IMR-90 (cell line): ENCODE measurements around the gene NMS. TPM values are rescaled to one million over a fixed set of nuclear protein-coding genes. Genes with fewer than 3 reads are reported as not detected.

ENCODE experiments used
- ATAC-seq: fragments of 200-7000 bp; cut with Tn5 transposase; 2 replicates; pipeline ENCODE4 v1.9.1; 2020; ENCODE audit warnings: low read depth, mild to moderate bottlenecking, moderate library complexity
- BruUV-seq: library from RNA; stranded (reverse); fragments of 400-500 nt; replicated peaks from 2 replicates; lab custom pipeline; 2021; lab: Mats Ljungman, UMichigan
- CTCF ChIA-PET: fragments of 300-600 bp; formaldehyde crosslinking; extraction: SDS; loops from one replicate; lab custom pipeline; 2021; ENCODE audit warnings: antibody characterized with exemption; lab: Yijun Ruan, JAX
- POLR2A ChIA-PET: fragments of 300-600 bp; sonication (Branson Sonifier 250); formaldehyde crosslinking; loops from one replicate; lab custom pipeline; 2022; ENCODE audit warnings: antibody characterized with exemption; ENCODE audit not compliant: unreplicated experiment; lab: Charles Lee
- DNase-seq: peaks from one replicate; pipeline ENCODE4 v3.0.0; 2013
- H2AFZ ChIP-seq: replicated peaks from 2 replicates; pipeline ENCODE3; 2013; ENCODE audit warnings: low read length, mild to moderate bottlenecking; ENCODE audit not compliant: poor library complexity
- H2AK5ac ChIP-seq: 2 replicates; pipeline ENCODE4 v1.6.1; 2013; ENCODE audit warnings: low read depth, low read length, inconsistent platforms
- H2AK9ac ChIP-seq: replicated peaks from 2 replicates; pipeline ENCODE3; 2013; ENCODE audit warnings: mild to moderate bottlenecking, low read depth, low read length, moderate library complexity; ENCODE audit not compliant: poor library complexity
- H2BK120ac ChIP-seq: 2 replicates; pipeline ENCODE4 v1.6.1; 2013; ENCODE audit warnings: low read depth, low read length, inconsistent platforms
- H2BK15ac ChIP-seq: 3 replicates; pipeline ENCODE4 v1.6.1; 2013; ENCODE audit warnings: low read depth, low read length, inconsistent platforms
- H2BK20ac ChIP-seq: 2 replicates; pipeline ENCODE4 v1.6.1; 2013; ENCODE audit warnings: low read depth, mild to moderate bottlenecking, inconsistent platforms, low read length, moderate library complexity
- H2BK5ac ChIP-seq: 2 replicates; pipeline ENCODE4 v1.6.1; 2013; ENCODE audit warnings: mild to moderate bottlenecking, low read depth, low read length, inconsistent platforms; ENCODE audit not compliant: poor library complexity, severe bottlenecking
- H3K14ac ChIP-seq: replicated peaks from 2 replicates; pipeline ENCODE4 v1.6.1; 2013; ENCODE audit warnings: low read depth, low read length, inconsistent platforms
- H3K18ac ChIP-seq: 2 replicates; pipeline ENCODE4 v1.6.1; 2013; ENCODE audit warnings: low read depth, low read length, control low read depth
- H3K23ac ChIP-seq: 2 replicates; pipeline ENCODE4 v1.6.1; 2013; ENCODE audit warnings: low read depth, low read length, inconsistent platforms
- H3K27ac ChIP-seq: 2 replicates; pipeline ENCODE4 v1.5.1; 2013; ENCODE audit warnings: mild to moderate bottlenecking, control low read depth, low read length; ENCODE audit not compliant: insufficient read depth
- H3K27me3 ChIP-seq: 2 replicates; pipeline ENCODE4 v1.6.1; 2013; ENCODE audit warnings: low read length; ENCODE audit not compliant: control insufficient read depth, insufficient read depth
- H3K36me3 ChIP-seq: 2 replicates; pipeline ENCODE4 v1.6.1; 2013; ENCODE audit warnings: low read length, mixed read lengths; ENCODE audit not compliant: control insufficient read depth, insufficient read depth
- H3K4ac ChIP-seq: 2 replicates; pipeline ENCODE4 v1.6.1; 2013; ENCODE audit warnings: low read depth, low read length, inconsistent platforms
- H3K4me1 ChIP-seq: 2 replicates; pipeline ENCODE4 v1.6.1; 2013; ENCODE audit warnings: low read length, mixed read lengths; ENCODE audit not compliant: control insufficient read depth, insufficient read depth
- H3K4me2 ChIP-seq: 2 replicates; pipeline ENCODE4 v1.6.1; 2013; ENCODE audit warnings: low read depth, mild to moderate bottlenecking, control low read depth, low read length, moderate library complexity
- H3K4me3 ChIP-seq: 2 replicates; pipeline ENCODE4 v1.5.1; 2013; ENCODE audit warnings: low read depth, mild to moderate bottlenecking, control low read depth, low read length, moderate library complexity; ENCODE audit not compliant: insufficient read depth
- H3K56ac ChIP-seq: 2 replicates; pipeline ENCODE4 v1.6.1; 2013; ENCODE audit warnings: low read length, inconsistent platforms; ENCODE audit not compliant: insufficient read depth; ENCODE audit errors: extremely low read depth
- H3K79me1 ChIP-seq, 2 experiments: 2 replicates each; pipeline ENCODE4 v1.6.1; 2013; ENCODE audit warnings: low read length in 2 of 2, inconsistent platforms in 1 of 2, low read depth in 1 of 2
- H3K9ac ChIP-seq: 2 replicates; pipeline ENCODE4 v1.6.1; 2013; ENCODE audit warnings: low read depth, low read length, control low read depth
- H3K9me1 ChIP-seq: 2 replicates; pipeline ENCODE4 v1.6.1; 2013; ENCODE audit warnings: low read length, inconsistent platforms; ENCODE audit not compliant: insufficient read depth
- H3K9me3 ChIP-seq: 2 replicates; pipeline ENCODE4 v1.6.1; 2013; ENCODE audit warnings: low read length; ENCODE audit not compliant: control insufficient read depth, insufficient read depth
- H4K20me1 ChIP-seq: 2 replicates; pipeline ENCODE4 v1.6.1; 2013; ENCODE audit warnings: low read length, inconsistent platforms; ENCODE audit not compliant: insufficient read depth
- H4K5ac ChIP-seq: 2 replicates; pipeline ENCODE4 v1.6.1; 2013; ENCODE audit warnings: mild to moderate bottlenecking, low read depth, low read length, control low read depth
- H4K8ac ChIP-seq, 2 experiments: 2 replicates each; pipeline ENCODE4 v1.6.1; 2013; ENCODE audit warnings: low read depth in 2 of 2, low read length in 2 of 2, control low read depth in 1 of 2, inconsistent platforms in 1 of 2
- H4K91ac ChIP-seq: 2 replicates; pipeline ENCODE4 v1.6.1; 2013; ENCODE audit warnings: low read depth, low read length, inconsistent platforms; ENCODE audit not compliant: insufficient read depth
- CEBPB ChIP-seq: IDR thresholded peaks from 2 replicates; pipeline ENCODE4 v1.6.1; 2012; ENCODE audit warnings: low read depth, low read length, improper control_type of control experiment
- CHD1 ChIP-seq: IDR thresholded peaks from 2 replicates; pipeline ENCODE4 v1.6.1; 2012; ENCODE audit warnings: low read depth, low read length, improper control_type of control experiment
- CTCF ChIP-seq: conservative IDR thresholded peaks from 2 replicates; pipeline ENCODE4 v1.5.1; 2012; ENCODE audit warnings: mild to moderate bottlenecking, low read depth, low read length, improper control_type of control experiment
- FOS ChIP-seq: fragments of 150-350 bp; IDR thresholded peaks from 2 replicates; pipeline ENCODE4 v1.6.1; 2016; ENCODE audit warnings: low read depth, low read length
- MAZ ChIP-seq: IDR thresholded peaks from 2 replicates; pipeline ENCODE4 v1.6.1; 2012; ENCODE audit warnings: low read depth, mild to moderate bottlenecking, low read length, improper control_type of control experiment, moderate library complexity, borderline replicate concordance
- MXI1 ChIP-seq: IDR thresholded peaks from 2 replicates; pipeline ENCODE4 v1.6.1; 2012; ENCODE audit warnings: low read depth, mild to moderate bottlenecking, low read length, moderate library complexity, borderline replicate concordance
- NFE2L2 ChIP-seq: fragments of 150-350 bp; IDR thresholded peaks from 2 replicates; pipeline ENCODE4 v1.6.1; 2016; ENCODE audit warnings: low read depth, mild to moderate bottlenecking, low read length
- RAD21 ChIP-seq: IDR thresholded peaks from 2 replicates; pipeline ENCODE4 v1.6.1; 2012; ENCODE audit warnings: low read length, improper control_type of control experiment
- RCOR1 ChIP-seq: IDR thresholded peaks from 2 replicates; pipeline ENCODE4 v1.6.1; 2012; ENCODE audit warnings: mild to moderate bottlenecking, low read length, improper control_type of control experiment; ENCODE audit not compliant: insufficient replicate concordance
- RFX5 ChIP-seq: IDR thresholded peaks from 2 replicates; pipeline ENCODE4 v1.8.0; 2012; ENCODE audit warnings: low read depth, mild to moderate bottlenecking, low read length, moderate library complexity
- SMC3 ChIP-seq: fragments of 150-350 bp; IDR thresholded peaks from 2 replicates; pipeline ENCODE4 v1.6.1; 2016; ENCODE audit warnings: low read depth, mild to moderate bottlenecking, antibody characterized with exemption, low read length, moderate library complexity
- WGBS, 2 experiments: methylation state at CpG; one replicate each; pipeline versions ENCODE4 v1.1.5 to v1.1.7; 2013; ENCODE audit warnings: missing lambda C conversion rate in 2 of 2; ENCODE audit not compliant: insufficient read length in 1 of 2; ENCODE audit errors: extremely low coverage in 2 of 2; 5-methylcytosine and 5-hydroxymethylcytosine counted together
- dilution Hi-C: fragments of 300-500 bp; cut with HindIII; formaldehyde crosslinking; loops from one replicate; pipeline ENCODE4 v1.14.3; 2018; ENCODE audit warnings: low sequenced_read_pairs; ENCODE audit not compliant: unreplicated experiment
- in situ Hi-C: fragments of 300-500 bp; cut with MboI; formaldehyde crosslinking; loops from 3 replicates; pipeline ENCODE4 v1.14.3; 2019; ENCODE audit warnings: low sequenced_read_pairs, inconsistent platforms, mixed read lengths
- intact Hi-C: fragments of 100-400 bp; cut with micrococcal nuclease; formaldehyde crosslinking; loops from 2 replicates; pipeline ENCODE4 v1.10.0; 2022
- polyA plus RNA-seq, 3 experiments: library from polyadenylated mRNA; depleted of rRNA; stranded (reverse); fragments of >200 nt; gene quantifications; 2 replicates each; pipeline ENCODE4 v1.2.3, GENCODE V29; 2012; ENCODE audit warnings: low replicate concordance in 1 of 3
- total RNA-seq: library from RNA; depleted of rRNA; stranded (reverse); fragments of >200 nt; gene quantifications from 2 replicates; pipeline ENCODE4 v1.2.3, GENCODE V29; 2012
- TF ChIP-seq, protein P1 (sequence below): fragments of 150-350 bp; IDR thresholded peaks from 2 replicates; pipeline ENCODE4 v1.6.1; 2017; ENCODE audit warnings: mild to moderate bottlenecking, antibody characterized with exemption, low read length, low read depth
- TF ChIP-seq, protein P2 (sequence below): fragments of 150-350 bp; IDR thresholded peaks from 2 replicates; pipeline ENCODE4 v1.6.1; 2016; ENCODE audit warnings: low read depth, mild to moderate bottlenecking, low read length, moderate library complexity, borderline replicate concordance

Gene NMS
- total and polyA plus RNA-seq, 2 of the 4 experiments (the other 2 are of a cell fraction), result not detected

DNA sequence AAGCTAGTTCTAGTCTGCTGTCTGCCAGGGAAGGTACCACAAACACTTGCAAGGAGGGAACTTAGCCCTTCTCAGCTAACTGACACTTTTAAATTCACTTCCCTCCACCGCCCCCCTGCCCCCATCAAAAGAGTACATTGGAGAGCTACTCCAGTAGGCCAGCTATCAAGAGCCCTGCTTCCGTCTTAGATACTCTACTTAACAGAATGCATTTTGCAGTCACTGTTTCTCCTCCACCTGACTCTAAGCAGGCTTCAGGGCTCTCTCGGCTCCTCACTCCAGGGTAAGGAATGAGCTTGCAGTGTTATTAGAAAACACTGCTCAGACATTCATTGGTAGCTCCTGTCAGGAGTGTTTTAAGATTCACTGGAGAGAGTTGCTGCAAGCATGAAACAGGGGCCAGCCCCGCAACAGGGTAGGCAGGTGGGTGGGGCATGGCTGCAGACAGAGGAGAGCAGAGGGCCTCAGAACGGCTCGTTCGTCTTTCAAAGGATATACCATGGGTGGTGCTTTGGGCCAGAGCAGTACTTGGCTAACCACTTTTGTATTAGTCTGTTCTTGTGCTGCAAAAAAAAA is 57.2 kb downstream of the NMS start:
- no peak overlapping the region for H4K8ac ChIP-seq
- no peaks in the 10 kb centered on the region for H3K36me3 ChIP-seq
- H3K23ac ChIP-seq, result no peak overlapping the region
- H4K20me1 ChIP-seq, result no peaks in the 10 kb centered on the region
- ATAC-seq (no peak), DNase-seq (no peak)
- ChIA-PET POLR2A (no interaction called here), CTCF (interaction anchor here (1.3 kb wide), 1 partner anchor 12 kb away, joined by 3 read pairs; no protein-coding TSS in a partner anchor)
- no peak overlapping the region for H2BK5ac ChIP-seq
- no peak overlapping the region for H2AFZ ChIP-seq
- no peak overlapping the region for H2BK20ac ChIP-seq
- no peak for TF ChIP-seq RFX5
- TF ChIP-seq, protein P1, sequence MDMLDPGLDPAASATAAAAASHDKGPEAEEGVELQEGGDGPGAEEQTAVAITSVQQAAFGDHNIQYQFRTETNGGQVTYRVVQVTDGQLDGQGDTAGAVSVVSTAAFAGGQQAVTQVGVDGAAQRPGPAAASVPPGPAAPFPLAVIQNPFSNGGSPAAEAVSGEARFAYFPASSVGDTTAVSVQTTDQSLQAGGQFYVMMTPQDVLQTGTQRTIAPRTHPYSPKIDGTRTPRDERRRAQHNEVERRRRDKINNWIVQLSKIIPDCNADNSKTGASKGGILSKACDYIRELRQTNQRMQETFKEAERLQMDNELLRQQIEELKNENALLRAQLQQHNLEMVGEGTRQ, result no peak
- no peak for TF ChIP-seq MAZ
- TF ChIP-seq CTCF, result no peak
- TF ChIP-seq FOS, result no peak
- TF ChIP-seq SMC3, result no peak
- TF ChIP-seq RAD21, result no peak
- TF ChIP-seq NFE2L2, result no peak
- no peak for TF ChIP-seq CHD1
- no peak for TF ChIP-seq RCOR1
- TF ChIP-seq, protein P2, sequence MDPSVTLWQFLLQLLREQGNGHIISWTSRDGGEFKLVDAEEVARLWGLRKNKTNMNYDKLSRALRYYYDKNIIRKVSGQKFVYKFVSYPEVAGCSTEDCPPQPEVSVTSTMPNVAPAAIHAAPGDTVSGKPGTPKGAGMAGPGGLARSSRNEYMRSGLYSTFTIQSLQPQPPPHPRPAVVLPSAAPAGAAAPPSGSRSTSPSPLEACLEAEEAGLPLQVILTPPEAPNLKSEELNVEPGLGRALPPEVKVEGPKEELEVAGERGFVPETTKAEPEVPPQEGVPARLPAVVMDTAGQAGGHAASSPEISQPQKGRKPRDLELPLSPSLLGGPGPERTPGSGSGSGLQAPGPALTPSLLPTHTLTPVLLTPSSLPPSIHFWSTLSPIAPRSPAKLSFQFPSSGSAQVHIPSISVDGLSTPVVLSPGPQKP, result no peak
- no peak for TF ChIP-seq MXI1
- no peak for TF ChIP-seq CEBPB
- in situ Hi-C loops, result no loop called here
- H4K5ac ChIP-seq, result no peak overlapping the region
- no peak overlapping the region for H3K18ac ChIP-seq
- no peak overlapping the region for H2AK9ac ChIP-seq
- no peaks in the 10 kb centered on the region for H3K79me1 ChIP-seq
- H3K4me1 ChIP-seq, result no peaks in the 10 kb centered on the region
- H3K4me2 ChIP-seq, result no peak overlapping the region
- H3K14ac ChIP-seq, result no peak overlapping the region
- H3K56ac ChIP-seq, result no peak overlapping the region
- no peak overlapping the region for H2AK5ac ChIP-seq
- H3K9ac ChIP-seq, result no peak overlapping the region
- no peak overlapping the region for H3K4ac ChIP-seq
- dilution Hi-C loops, result no loop called here
- no peak overlapping the region for H2BK15ac ChIP-seq
- intact Hi-C loops, result no loop called here
- no peaks in the 10 kb centered on the region for H3K9me1 ChIP-seq
- H3K9me3 ChIP-seq, result no peaks in the 10 kb centered on the region
- H4K91ac ChIP-seq, result no peak overlapping the region
- H3K27me3 ChIP-seq, result no peaks in the 10 kb centered on the region; the same call in 1 of the 2 replicates
- BruUV-seq, result no TSS peak
- no peak overlapping the region for H2BK120ac ChIP-seq
- H3K4me3 ChIP-seq, result no peak overlapping the region
- no peak overlapping the region for H3K27ac ChIP-seq
- 40% methylated on average over 1 of the region's 7 CpGs; no CpG with 5 or more reads in 1 of the 2 experiments for WGBS, 2 experiments
